ENCODE measurements around the gene RBP2. TPM values are rescaled to one million over a fixed set of nuclear protein-coding genes. Genes with fewer than 3 reads are reported as not detected.

Gene RBP2
- total and polyA plus RNA-seq, 2 of the 8 experiments (the other 6 are each of a cell fraction or from before 2014, with no cell fraction given) = not detected

DNA sequence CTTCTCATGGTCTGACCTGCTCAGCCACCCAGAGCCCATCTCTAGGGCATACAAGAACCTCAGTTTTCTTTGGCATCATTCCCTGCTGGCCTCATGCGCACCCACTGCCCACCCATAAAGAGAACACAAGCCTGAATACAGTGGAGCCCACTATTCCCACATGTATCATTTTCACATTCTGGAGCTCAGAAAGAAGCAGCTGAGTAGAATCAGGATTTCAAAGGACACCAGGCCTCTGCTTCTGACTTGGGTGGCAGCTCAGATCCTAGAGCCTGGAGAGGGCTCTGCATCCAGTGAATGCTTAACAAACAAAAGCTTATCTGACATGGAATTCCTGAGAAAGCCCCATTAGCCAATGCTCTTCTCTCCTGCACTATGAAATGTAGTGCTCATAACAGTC lies 34.7 kb downstream of the RBP2 start (continued):
- TF ChIP-seq POLR2A (IDR thresholded peaks at IDR 0.05; ENCODE audit: control extremely low read depth in 1 of 2, low read depth in 2 of 2, low read length in 2 of 2) = no peak
- TF ChIP-seq SIX5 (IDR thresholded peaks at IDR 0.05; ENCODE audit: low read depth, low read length) = no peak
